Astrocyte (in vitro differentiated cells and primary cell): ENCODE measurements around the gene STXBP1. TPM values are rescaled to one million over a fixed set of nuclear protein-coding genes. Genes with fewer than 3 reads are reported as not detected.

Experiments used
- DNase-seq: peaks from one replicate; pipeline ENCODE4 v3.0.0-alpha.2; 2010; ENCODE audit warnings: low read depth
- FAIRE-seq: peaks from 2 replicates; lab custom pipeline; 2011; peaks lifted over from hg19 to GRCh38; lab: Jason Lieb, UNC
- H2AFZ ChIP-seq: 2 replicates; pipeline ENCODE4 v1.6.0; 2012; ENCODE audit warnings: low read depth, low read length, inconsistent platforms
- H3K27ac ChIP-seq: 2 replicates; pipeline ENCODE4 v1.5.1; 2011; ENCODE audit warnings: low read depth, low read length, inconsistent platforms
- H3K27me3 ChIP-seq: 2 replicates; pipeline ENCODE4 v1.6.0; 2011; ENCODE audit warnings: low read length, inconsistent platforms; ENCODE audit not compliant: insufficient read depth
- H3K36me3 ChIP-seq: 2 replicates; pipeline ENCODE4 v1.5.1; 2011; ENCODE audit warnings: low read length, inconsistent platforms; ENCODE audit not compliant: insufficient read depth
- H3K4me1 ChIP-seq: 2 replicates; pipeline ENCODE4 v1.5.1; 2011; ENCODE audit warnings: low read length, inconsistent platforms; ENCODE audit not compliant: insufficient read depth
- H3K4me2 ChIP-seq: 2 replicates; pipeline ENCODE4 v1.6.0; 2012; ENCODE audit warnings: low read length, inconsistent platforms
- H3K4me3 ChIP-seq: 2 replicates; pipeline ENCODE4 v1.5.1; 2011; ENCODE audit warnings: low read depth, mild to moderate bottlenecking, low read length, inconsistent platforms; ENCODE audit not compliant: insufficient read depth
- H3K79me2 ChIP-seq: 2 replicates; pipeline ENCODE4 v1.6.0; 2012; ENCODE audit warnings: mild to moderate bottlenecking, low read length, inconsistent platforms; ENCODE audit not compliant: insufficient read depth
- H3K9ac ChIP-seq: 2 replicates; pipeline ENCODE4 v1.6.0; 2012; ENCODE audit warnings: mild to moderate bottlenecking, low read length, inconsistent platforms
- H3K9me3 ChIP-seq: 2 replicates; pipeline ENCODE4 v1.5.1; 2012; ENCODE audit warnings: low read depth, mild to moderate bottlenecking, low read length, inconsistent platforms; ENCODE audit not compliant: insufficient read depth
- H4K20me1 ChIP-seq: 2 replicates; pipeline ENCODE4 v1.6.0; 2012; ENCODE audit warnings: low read length, inconsistent platforms; ENCODE audit not compliant: insufficient read depth
- H3K27ac Mint-ChIP-seq: one replicate; pipeline ENCODE4 v1.8.0; 2021; ENCODE audit warnings: mild to moderate bottlenecking, mixed read lengths; ENCODE audit not compliant: unreplicated experiment
- H3K27me3 Mint-ChIP-seq: one replicate; pipeline ENCODE4 v1.8.0; 2021; ENCODE audit warnings: low read depth, mixed read lengths; ENCODE audit not compliant: unreplicated experiment
- H3K36me3 Mint-ChIP-seq: one replicate; pipeline ENCODE4 v1.8.0; 2021; ENCODE audit warnings: low read depth, mixed read lengths; ENCODE audit not compliant: unreplicated experiment
- H3K4me1 Mint-ChIP-seq: one replicate; pipeline ENCODE4 v1.8.0; 2021; ENCODE audit warnings: low read depth, mixed read lengths; ENCODE audit not compliant: unreplicated experiment
- H3K4me3 Mint-ChIP-seq: one replicate; pipeline ENCODE4 v1.8.0; 2021; ENCODE audit warnings: mild to moderate bottlenecking, moderate library complexity, mixed read lengths; ENCODE audit not compliant: unreplicated experiment
- H3K9me3 Mint-ChIP-seq: one replicate; pipeline ENCODE4 v1.8.0; 2021; ENCODE audit warnings: mild to moderate bottlenecking, mixed read lengths; ENCODE audit not compliant: unreplicated experiment
- EZH2 ChIP-seq: IDR thresholded peaks from 2 replicates; pipeline ENCODE4 v1.6.1; 2012; ENCODE audit warnings: mild to moderate bottlenecking, low read length, inconsistent platforms; ENCODE audit not compliant: insufficient read depth
- total RNA-seq: library from RNA; stranded (reverse); gene quantifications from 2 replicates; pipeline ENCODE4 v1.2.1, GENCODE V29; 2021
- TF ChIP-seq, protein P1 (sequence below): IDR thresholded peaks from 2 replicates; pipeline ENCODE4 v1.5.1; 2011; ENCODE audit warnings: low read depth, mild to moderate bottlenecking, inconsistent platforms, low read length, moderate library complexity; ENCODE audit not compliant: insufficient read depth

Gene STXBP1
- total RNA-seq, 1 donor from 2014 or later = 39.6 TPM

DNA sequence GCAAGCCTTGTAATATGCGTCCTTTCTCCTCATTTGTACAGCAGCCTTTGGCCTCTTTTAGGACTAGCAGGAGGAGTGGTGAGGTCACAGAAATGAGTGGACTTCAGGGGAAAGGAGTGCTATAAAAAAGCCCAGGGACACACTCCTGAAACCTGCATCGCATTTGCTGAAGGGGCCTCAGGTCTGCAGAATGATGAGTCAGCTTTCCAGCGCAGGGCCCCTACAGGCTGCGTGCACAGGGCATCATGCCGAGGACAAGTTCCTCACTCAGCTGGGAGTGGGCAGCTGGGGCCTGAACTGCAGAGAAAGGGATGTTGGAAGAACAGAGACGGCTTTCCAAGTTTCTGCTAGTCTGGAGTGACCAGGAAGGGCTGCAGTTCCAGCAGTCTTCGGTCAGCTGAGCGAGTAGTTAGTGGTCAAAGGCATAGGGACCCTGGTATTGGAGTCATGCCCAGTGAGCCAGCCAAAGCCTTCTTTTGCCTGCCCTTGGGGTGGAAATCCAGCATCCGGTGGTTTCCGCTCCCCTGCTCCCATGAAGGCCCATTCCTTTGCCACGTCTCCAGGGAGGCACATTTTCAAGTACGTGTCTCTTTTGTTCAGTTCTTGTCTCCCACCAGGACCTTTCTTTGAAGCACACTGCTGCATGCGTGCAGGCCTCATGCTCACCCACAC lies 77.4 kb downstream of the STXBP1 start:
- Histone ChIP-seq H3K4me1 (peaks cover 6% of the 10 kb centered on the region), H3K4me3 (no peak overlapping the region), H3K79me2 (no peaks in the 10 kb centered on the region), H2AFZ (no peak overlapping the region), H3K27ac (no peak overlapping the region), H3K9me3 (no peaks in the 10 kb centered on the region), H3K27me3 (no peaks in the 10 kb centered on the region), H3K9ac (no peak overlapping the region), H3K4me2 (no peak overlapping the region), H3K36me3 (peaks cover 3% of the 10 kb centered on the region), H4K20me1 (no peaks in the 10 kb centered on the region)
- Mint-ChIP-seq H3K27ac (no peak overlapping the region), H3K4me3 (no peak overlapping the region), H3K4me1 (peaks cover 7% of the 10 kb centered on the region), H3K9me3 (peaks cover 3% of the 10 kb centered on the region), H3K36me3 (peaks cover 42% of the 10 kb centered on the region), H3K27me3 (no peaks in the 10 kb centered on the region)
- FAIRE-seq (no peak), DNase-seq (no peak)
- TF ChIP-seq EZH2 = no peak
- TF ChIP-seq, protein P1, sequence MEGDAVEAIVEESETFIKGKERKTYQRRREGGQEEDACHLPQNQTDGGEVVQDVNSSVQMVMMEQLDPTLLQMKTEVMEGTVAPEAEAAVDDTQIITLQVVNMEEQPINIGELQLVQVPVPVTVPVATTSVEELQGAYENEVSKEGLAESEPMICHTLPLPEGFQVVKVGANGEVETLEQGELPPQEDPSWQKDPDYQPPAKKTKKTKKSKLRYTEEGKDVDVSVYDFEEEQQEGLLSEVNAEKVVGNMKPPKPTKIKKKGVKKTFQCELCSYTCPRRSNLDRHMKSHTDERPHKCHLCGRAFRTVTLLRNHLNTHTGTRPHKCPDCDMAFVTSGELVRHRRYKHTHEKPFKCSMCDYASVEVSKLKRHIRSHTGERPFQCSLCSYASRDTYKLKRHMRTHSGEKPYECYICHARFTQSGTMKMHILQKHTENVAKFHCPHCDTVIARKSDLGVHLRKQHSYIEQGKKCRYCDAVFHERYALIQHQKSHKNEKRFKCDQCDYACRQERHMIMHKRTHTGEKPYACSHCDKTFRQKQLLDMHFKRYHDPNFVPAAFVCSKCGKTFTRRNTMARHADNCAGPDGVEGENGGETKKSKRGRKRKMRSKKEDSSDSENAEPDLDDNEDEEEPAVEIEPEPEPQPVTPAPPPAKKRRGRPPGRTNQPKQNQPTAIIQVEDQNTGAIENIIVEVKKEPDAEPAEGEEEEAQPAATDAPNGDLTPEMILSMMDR = no peak

GRCh38 chr9:127690735-127691134 lies 78.7 kb downstream of the STXBP1 start:
- H3K27me3 ChIP-seq = no peaks in the 10 kb centered on the region
- Mint-ChIP-seq H3K27ac (no peak overlapping the region), H3K36me3 (peaks cover 40% of the 10 kb centered on the region), H3K27me3 (no peaks in the 10 kb centered on the region), H3K4me3 (no peak overlapping the region), H3K4me1 (peaks cover 1% of the 10 kb centered on the region), H3K9me3 (peaks cover 3% of the 10 kb centered on the region)
- TF ChIP-seq, protein P1 = no peak
- no peak for TF ChIP-seq EZH2
- no peak overlapping the region for H3K4me3 ChIP-seq
- H2AFZ ChIP-seq = no peak overlapping the region
- H3K4me1 ChIP-seq = no peaks in the 10 kb centered on the region
- no peak for FAIRE-seq
- no peak for DNase-seq
- H3K27ac ChIP-seq = no peak overlapping the region
- no peaks in the 10 kb centered on the region for H3K9me3 ChIP-seq
- H3K36me3 ChIP-seq = peaks cover 3% of the 10 kb centered on the region
- H3K79me2 ChIP-seq = no peaks in the 10 kb centered on the region
- no peak overlapping the region for H3K4me2 ChIP-seq
- H4K20me1 ChIP-seq = no peaks in the 10 kb centered on the region
- H3K9ac ChIP-seq = no peak overlapping the region

- no peaks in the 10 kb centered on the region for H3K27me3 ChIP-seq
- no peak overlapping the region for H3K27ac ChIP-seq
- DNase-seq (no peak), FAIRE-seq (no peak)
- no peak overlapping the region for H2AFZ ChIP-seq
- H4K20me1 ChIP-seq = no peaks in the 10 kb centered on the region
- peaks cover 1% of the 10 kb centered on the region for H3K4me1 Mint-ChIP-seq
- H3K4me2 ChIP-seq = no peak overlapping the region
- H3K9ac ChIP-seq = no peak overlapping the region
- no peaks in the 10 kb centered on the region for H3K27me3 Mint-ChIP-seq
- H3K27ac Mint-ChIP-seq = no peak overlapping the region
- H3K36me3 Mint-ChIP-seq = peaks cover 37% of the 10 kb centered on the region
- TF ChIP-seq, protein P1 = no peak
- TF ChIP-seq EZH2 = no peak
- no peaks in the 10 kb centered on the region for H3K79me2 ChIP-seq
- H3K4me3 ChIP-seq = no peak overlapping the region
- H3K4me1 ChIP-seq = no peaks in the 10 kb centered on the region
- peaks cover 3% of the 10 kb centered on the region for H3K9me3 Mint-ChIP-seq
- no peak overlapping the region for H3K4me3 Mint-ChIP-seq
- H3K9me3 ChIP-seq = no peaks in the 10 kb centered on the region
- peaks cover 3% of the 10 kb centered on the region for H3K36me3 ChIP-seq
Measured at GRCh38 chr9:127692071-127692470, 80.0 kb downstream of the STXBP1 start.
